Raji (cell line): ENCODE results near the gene IL36RN.

Source experiments
- POLR2A ChIP-seq: IDR thresholded peaks from 2 replicates; pipeline ENCODE4 v1.6.1; 2011; ENCODE audit warnings: low read depth, low read length, control low read depth; ENCODE audit not compliant: insufficient read depth

The IL36RN gene

DNA sequence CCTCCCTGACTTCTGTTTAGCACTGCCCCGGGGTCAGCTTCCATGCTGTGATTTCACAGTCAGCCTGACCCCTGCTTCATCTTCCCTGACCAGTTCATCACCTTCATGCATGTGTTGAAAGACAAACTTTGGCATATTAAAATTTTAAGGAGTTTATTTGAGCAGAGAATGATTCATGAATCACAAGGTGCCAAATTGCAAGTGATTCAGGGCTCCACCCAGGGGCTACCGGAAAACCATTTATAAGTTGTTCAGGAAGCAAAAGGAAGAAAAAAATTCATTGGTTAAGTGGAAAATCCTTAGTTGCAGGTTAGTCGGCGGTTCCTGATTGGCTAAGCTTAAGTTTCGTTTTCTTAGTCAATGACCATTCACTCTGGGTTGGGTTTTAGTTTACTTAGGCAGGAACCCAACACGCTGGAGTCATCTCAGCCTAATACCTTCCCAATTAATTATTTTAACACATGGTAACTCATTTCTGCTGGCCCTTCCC, 19.4 kb downstream of the IL36RN start:
- no peak for TF ChIP-seq POLR2A

DNA sequence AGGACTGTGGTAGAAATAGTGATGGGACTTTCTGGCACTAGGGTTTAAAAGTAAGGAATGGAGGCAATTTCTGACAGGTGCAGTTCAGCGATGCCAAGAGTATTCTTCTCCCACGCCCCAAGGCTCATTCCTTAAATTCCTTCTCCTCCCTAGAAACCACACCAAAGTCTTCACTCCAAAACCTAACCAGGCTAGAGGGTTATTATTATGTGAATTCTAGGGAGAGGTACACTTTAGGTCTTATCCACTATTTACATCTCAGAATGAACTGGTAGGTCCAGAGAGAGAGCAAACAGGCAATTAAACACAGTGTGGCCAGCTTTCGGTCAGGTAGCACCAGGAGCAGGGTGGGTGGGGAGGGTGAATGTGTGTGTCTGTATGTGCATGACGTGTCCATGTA, 20.1 kb downstream of the IL36RN start:
- no peak for TF ChIP-seq POLR2A

DNA sequence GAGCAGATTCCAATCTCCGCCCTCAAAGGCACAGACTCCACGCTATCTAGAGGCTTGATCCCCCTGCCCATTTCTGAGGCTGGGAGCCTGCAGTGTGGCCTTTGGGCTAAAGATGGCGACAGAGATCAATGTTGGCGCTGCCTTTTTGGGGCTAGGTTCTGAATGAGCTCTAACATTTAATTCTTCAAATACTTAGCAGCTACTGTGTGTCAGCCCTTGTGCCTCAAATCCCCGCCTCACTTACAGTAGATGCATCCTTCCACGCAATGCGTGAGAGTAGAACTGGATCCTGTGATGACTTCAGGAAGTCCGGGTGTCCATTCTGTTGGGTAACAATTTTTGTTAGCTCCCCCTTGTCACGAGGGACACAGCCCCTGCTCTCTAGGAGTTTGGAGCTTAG, 21.1 kb downstream of the IL36RN start:
- no peak for TF ChIP-seq POLR2A

DNA sequence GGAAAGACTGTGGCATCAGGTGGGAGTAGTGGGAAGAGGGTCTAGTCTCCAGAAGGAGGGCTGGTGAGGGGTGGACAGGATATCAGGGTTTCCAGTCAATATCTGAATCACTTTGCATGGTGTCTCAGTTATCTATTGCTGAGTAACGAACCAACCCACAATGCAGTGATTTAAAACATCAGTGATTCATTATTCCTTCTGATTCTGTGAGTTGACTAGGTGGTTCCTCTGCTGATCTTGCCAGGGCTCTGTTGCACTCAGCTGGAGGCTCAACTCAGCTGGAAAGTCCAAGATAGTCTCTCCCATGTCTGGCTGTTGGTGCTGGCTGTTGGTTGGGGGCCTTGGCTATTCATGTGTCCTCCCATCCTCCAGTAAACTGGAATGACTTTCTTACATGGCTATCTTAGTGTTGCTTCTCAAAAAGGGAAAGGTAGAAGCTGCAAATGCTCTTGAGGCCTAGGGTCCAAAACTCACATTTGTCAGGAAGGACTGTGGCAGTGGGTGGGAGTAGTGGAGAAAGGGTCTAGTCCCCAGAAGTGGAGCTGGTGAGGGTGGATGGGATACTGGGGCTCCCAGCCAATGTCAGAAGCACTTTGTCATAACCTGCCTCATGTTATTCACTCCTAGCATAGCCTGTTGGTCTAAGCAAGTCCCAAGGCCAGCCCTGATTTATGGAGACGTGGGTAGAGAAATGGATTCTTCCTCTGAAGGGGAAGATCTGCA, 22.7 kb downstream of the IL36RN start:
- TF ChIP-seq POLR2A, result no peak

DNA sequence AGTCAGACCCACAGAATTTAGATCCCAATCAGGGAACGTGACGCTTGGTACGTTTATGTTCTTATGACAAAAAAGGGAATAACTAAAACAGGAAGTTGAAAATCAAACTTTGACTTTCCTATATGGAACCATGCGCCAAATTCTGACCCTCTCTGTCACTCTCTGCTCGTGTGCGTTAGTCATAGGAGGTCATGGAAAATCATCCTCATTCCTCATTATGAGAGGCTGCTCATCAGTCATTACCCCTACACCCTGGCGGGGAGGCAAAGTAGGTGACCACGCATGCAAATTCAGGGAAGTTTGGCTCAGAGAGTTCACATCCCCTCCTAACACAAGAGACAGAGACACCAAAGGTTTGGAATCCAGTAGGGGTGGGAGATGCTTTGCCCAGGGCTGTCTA, 24.3 kb downstream of the IL36RN start:
- TF ChIP-seq POLR2A, result no peak

DNA sequence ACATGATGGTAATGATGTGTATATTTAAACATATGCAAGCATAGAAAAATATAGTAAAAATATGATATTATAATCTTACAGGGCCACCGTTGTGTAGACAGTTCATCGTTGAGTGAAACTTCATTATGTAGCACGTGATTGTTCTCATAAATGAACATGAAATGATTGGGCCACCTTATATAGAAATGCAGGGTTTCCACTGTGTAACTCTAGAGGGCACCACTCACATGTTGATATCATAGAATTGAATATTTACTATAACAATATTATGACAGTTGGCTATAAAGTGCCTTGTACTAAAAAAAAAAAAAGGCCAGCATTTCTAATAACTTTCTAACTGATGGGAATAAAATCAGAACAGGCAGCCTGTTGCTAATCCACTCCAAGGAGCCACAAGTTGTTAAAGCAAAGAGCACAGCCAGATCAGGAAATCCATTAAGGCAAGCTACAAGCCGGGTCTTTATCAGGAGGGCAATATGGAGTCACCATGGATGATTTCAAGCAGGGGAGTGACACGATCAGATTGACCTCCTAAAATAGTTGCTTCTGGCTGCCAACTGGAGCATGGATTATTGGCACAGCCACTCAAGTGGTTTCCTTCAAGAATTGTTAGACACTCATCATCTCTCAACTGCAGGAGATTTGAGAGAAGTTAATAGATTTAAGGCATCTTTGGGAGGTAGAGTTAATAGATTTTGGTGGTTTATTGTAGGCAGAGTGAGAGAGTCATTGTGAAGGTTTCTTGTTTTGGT, 25.4 kb downstream of the IL36RN start:
- TF ChIP-seq POLR2A, result no peak

DNA sequence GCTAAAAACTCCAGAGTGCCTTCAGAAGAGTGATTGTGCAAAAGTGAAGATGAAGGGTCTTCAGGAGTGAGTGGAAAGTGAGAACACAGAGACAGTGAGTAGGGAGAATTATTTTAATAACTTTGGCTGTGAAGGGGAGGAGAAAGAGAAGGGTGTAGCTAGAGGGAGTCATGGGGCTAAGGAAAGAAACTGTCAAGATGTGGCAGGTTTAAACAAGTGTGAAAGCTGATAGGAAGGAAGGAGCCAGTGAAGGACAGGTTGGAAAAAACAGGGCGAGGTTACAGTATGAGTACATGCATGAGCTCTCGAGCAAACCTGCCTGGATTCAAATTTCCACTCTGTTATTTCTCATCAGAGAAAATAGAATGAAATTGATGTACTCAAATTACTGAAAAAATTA, 26.5 kb downstream of the IL36RN start:
- TF ChIP-seq POLR2A, result no peak

DNA sequence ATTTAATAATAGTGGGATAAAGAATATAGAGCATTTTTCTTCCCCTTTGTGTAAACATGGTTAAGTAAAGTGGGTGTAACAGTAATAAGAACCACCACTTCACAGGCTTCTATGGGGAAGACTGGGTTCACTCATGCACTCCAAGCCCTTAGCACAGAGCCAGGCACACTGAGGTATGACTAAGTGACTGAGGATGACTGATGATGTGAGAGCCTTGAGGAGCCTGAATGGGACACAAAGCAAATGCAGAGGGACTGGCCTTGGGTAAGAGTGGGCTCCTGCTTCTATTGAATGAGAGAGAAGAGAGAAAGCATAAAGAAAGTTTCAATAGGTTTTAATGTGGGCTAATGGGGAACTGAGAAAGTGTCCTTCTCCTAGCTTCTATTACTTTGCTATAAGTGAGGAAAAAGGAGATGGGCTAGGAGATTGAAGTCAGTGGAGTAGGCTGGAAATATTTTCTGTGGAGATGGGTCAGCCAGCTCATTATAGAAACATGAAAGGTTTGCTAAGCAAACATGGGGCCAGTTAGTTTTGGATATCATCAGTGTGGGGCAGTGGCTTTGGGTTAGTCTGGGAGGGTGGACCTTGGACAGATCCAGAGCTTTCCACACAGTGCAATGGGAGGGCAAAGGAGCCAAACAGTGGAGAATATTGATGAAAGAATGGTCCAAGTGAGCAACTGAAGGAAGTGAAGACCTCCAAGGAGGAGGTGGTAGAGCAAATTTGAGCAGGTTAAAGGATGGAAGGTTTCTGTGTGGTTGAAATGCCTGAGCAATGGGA, 29.4 kb downstream of the IL36RN start:
- no peak for TF ChIP-seq POLR2A

DNA sequence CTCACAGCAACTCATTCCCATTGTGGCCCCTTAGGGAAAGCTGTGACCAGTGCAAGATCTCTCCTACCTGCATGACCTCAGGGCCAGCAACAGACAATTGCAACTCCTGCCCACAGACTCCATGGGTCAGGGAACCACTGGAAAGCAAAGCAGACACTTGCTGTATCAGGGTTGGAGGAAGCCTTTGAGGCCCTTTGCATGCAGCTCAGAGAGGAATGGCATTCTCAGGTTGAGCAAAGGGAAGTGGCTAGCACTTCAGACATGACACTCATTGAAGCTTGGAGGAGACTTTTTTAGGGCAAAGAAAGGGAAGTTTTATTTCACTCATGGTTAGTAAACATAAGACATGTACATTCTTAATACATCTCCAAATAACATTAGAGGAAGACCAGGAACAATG, 30.9 kb downstream of the IL36RN start:
- TF ChIP-seq POLR2A, result no peak

DNA sequence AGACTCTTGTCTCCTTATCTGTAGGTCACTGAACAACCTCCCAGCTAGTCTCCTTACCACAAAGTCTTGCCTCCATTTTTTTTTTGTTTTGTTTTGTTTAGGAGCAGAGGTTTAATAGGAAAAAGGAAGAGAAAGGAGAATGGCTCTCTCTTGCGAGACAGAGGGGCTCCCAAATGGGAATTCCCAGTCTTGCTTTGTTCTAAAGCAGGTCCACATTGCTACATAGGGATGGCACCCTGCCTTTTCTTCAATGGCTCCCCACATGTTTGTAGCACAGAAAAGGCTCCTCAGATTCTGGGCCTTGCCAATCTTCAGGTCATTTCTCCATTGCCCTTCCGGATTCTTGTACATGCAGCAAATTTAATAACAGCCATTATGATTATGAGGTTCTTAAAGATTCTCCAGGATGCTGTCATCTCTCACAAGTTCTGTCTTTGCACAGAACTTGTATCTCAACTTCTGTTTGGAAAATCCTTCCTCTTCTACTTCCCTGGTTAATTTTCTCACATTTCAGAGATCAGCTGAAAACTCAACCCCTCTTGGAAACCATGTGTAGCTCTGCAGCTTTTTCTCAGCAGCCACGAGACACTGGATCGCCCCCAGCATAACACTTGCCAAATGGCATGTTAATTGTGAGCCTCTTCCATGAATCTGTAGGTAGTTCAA, 32.4 kb downstream of the IL36RN start:
- no peak for TF ChIP-seq POLR2A

DNA sequence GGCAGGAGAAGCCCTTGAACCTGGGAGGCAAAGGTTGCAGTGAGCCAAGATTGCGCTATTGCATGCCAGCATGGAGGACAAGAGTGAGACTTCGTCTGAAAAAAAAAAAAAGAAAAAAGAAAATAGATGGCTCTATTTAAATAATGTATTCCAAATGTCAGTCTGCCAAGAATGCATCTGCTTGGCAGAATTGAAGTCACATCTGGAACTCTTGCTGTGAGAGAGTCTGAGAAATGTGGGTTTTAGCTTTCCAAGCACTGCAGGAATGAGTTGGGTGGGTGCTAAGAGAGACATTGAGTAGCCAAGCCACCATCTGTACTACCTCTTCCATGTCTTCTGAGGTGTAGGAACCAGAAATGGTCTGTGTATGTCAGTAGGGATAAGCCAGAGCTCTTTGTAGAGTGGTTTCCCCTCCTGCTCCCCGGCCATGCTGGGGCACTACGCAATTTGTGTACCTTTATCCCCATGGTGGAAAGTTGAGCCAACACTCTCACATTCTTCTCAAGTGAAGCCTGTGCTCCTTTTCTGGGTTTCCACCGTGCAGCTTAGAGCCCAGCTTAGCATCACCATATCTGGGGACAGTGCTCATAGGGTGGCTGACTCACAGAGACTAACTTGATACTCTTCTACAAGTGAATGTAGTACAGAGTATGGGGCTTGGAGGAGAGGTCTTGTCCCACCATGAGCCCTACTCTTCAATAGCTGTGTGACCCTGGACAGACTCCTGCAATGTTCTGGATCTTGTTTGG, 34.0 kb downstream of the IL36RN start:
- TF ChIP-seq POLR2A, result no peak

DNA sequence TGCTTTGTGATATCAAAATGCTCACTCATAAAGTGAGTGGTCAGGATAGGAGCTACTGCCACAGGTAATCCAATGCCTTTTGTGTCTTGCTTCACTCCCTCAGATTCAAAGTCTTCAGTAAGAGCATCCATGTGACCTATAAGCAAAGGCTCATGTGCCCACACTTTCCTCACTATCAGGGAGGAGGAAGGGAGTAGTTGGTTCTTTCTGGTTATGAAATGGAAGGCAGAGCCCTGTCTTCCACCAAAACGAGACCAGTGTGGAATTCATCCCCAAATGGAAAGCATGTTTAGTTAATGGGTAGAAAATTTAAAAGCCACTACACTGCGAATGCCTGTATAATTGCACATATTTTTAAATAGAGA, 34.6 kb downstream of the IL36RN start:
- TF ChIP-seq POLR2A, result no peak

DNA sequence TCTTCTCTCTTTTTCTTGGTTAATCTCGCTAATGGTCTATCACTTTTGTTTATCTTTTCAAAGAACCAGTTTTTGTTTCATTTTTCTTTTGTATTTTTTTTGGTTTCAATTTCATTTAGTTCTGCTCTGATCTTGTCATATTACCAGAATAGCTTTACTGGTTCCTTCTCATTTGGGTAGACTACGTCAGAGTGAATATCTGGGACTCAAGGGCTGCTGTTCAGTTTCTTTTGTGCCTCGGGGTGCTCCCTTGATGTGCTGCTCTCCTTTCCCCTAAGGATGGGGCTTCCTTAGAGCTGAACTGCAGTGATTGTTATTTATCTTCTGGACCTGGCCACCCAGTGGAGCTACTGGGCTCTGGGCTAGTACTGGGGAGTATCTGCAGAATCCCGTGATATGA, 39.0 kb downstream of the IL36RN start:
- no peak for TF ChIP-seq POLR2A

DNA sequence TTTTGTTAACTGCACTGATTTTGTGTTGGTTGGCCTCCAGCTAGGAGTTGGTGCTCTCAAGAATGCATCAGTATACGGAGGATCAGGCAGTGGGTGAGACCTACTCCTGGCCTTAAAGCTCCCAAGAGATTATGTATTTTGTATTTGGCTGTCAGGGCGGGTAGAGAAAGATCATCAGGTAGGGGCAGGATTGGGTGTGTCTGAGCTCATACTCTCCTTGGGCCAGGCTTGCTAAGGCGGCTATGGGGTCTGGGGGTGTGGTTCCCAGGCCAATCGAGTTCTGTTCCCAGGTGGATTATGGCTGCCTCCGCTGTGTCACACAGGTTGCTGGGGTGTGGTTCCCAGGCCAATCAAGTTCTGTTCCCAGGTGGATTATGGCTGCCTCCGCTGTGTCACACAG, 39.5 kb downstream of the IL36RN start:
- TF ChIP-seq POLR2A, result no peak

DNA sequence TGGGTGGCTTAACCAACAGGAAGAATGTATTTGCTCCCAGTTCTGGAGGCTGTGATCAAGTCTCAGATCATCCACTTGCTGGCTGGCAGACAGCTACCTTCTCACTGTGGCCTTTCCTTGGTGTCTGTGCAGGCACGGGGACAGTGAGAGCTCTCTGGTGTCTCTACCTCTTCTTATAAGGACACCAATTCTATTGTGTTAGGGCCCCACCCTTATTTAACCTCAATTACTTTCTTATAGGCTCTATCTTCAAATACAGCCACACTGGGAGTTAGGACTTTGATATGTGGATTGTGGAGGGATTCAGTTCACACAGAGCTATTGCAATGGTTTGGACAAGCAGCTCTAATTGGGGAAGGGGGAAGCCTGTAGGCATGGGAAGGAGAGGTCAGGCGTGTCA, 43.1 kb downstream of the IL36RN start:
- no peak for TF ChIP-seq POLR2A
